Measurements from ENCODE around the gene RNF123.

DNA sequence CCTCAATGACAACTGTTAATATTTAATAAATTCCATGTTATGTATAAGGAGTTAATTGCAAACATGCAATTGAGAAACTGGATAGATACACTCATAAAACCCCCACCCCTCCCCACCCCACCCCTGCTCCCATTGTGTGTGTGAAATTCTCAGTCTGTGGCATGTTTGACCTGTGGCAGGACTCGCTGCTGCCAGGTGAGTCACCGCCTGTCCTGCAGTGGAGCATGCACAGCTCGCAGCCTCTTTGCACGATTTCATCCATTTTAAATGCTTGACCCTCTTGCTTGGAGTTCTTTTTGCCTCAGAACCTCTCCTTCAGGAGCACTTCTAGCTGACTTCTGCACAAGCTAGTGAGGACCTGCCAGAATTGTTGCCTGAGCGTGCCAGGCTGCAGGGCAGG, 20.5 kb upstream of the RNF123 start:
- no peak for TF ChIP-seq CTCF (IDR thresholded peaks at IDR 0.05)
- no peak for TF ChIP-seq POLR2AphosphoS5 (IDR thresholded peaks at IDR 0.05; ENCODE audit: low read depth, low read length)

Measured in Panc1 (cell line).